ENCODE measurements around the gene SLC46A3. TPM values are rescaled to one million over a fixed set of nuclear protein-coding genes. Genes with fewer than 3 reads are reported as not detected.

SLC46A3 gene
- 10 to 100 TPM in 1 of 7 donors, 1 to 10 TPM in 6; 3.3 to 16.1 (median 6.8) TPM for total RNA-seq
- polyA plus RNA-seq = 10 to 100 TPM in 1 of 2 donors, 1 to 10 TPM in 1; 5.2 to 44.9 TPM
- long read RNA-seq, donor 1, partial matches to known transcripts = 0 of 8 reads
- long read RNA-seq, donor 1, other reads (novel, unspliced or antisense) = 0 of 8 reads
- long read RNA-seq, donor 2, partial matches to known transcripts = 0 of 3 reads
- long read RNA-seq, donor 2, other reads (novel, unspliced or antisense) = 0 of 3 reads
- long read RNA-seq, donor 3, transcript SLC46A3-201 (6 exons, 3,173 nt) = major isoform, 10 of 17 reads
- long read RNA-seq, donor 3, partial matches to known transcripts = 0 of 17 reads
- long read RNA-seq, donor 3, other reads (novel, unspliced or antisense) = 7 of 17 reads

GRCh38 chr13:28718543-28719226 lies at the start of gene SLC46A3:
SLC46A3 (minus strand) TSS chr13:28718970; CDS start chr13:28717998, 972 bp downstream.
- DNase-seq = peak; percentile 98 to 99 (median 98)
- peak; percentile 31 for TF ChIP-seq POLR2A (IDR thresholded peaks at IDR 0.05)
- TF ChIP-seq EP300 (IDR thresholded peaks at IDR 0.05) = no peak
- TF ChIP-seq, protein P1, sequence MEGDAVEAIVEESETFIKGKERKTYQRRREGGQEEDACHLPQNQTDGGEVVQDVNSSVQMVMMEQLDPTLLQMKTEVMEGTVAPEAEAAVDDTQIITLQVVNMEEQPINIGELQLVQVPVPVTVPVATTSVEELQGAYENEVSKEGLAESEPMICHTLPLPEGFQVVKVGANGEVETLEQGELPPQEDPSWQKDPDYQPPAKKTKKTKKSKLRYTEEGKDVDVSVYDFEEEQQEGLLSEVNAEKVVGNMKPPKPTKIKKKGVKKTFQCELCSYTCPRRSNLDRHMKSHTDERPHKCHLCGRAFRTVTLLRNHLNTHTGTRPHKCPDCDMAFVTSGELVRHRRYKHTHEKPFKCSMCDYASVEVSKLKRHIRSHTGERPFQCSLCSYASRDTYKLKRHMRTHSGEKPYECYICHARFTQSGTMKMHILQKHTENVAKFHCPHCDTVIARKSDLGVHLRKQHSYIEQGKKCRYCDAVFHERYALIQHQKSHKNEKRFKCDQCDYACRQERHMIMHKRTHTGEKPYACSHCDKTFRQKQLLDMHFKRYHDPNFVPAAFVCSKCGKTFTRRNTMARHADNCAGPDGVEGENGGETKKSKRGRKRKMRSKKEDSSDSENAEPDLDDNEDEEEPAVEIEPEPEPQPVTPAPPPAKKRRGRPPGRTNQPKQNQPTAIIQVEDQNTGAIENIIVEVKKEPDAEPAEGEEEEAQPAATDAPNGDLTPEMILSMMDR (IDR thresholded peaks at IDR 0.05) = peak in 2 of 3 donors; percentile 15 to 18
- intact Hi-C loops (cut with DNase I) = no loop called here
- Histone ChIP-seq H3K4me3 (peak within 1 kb of the TSS; percentile 80), H3K27ac (peak within 1 kb of the TSS; percentile 46 to 78), H3K9me3 (no peaks in the 10 kb centered on the region), H3K4me1 (ENCODE audit: insufficient read depth) (no peaks in the 10 kb centered on the region), H3K36me3 (no peaks in the 10 kb centered on the region), H3K27me3 (no peaks in the 10 kb centered on the region)
- 0 to 1% (median 0%) methylated on average over 45 to 78 of the region's 78 CpGs for WGBS, 3 donors

- WGBS, 3 donors = 88 to 90% (median 90%) methylated on average over 4 of the region's 4 CpGs
- TF ChIP-seq EP300 (IDR thresholded peaks at IDR 0.05) = no peak
- TF ChIP-seq POLR2A (IDR thresholded peaks at IDR 0.05) = no peak
- TF ChIP-seq, protein P1 (IDR thresholded peaks at IDR 0.05) = no peak
- Histone ChIP-seq H3K4me1 (ENCODE audit: insufficient read depth) (no peaks in the 10 kb centered on the region), H3K4me3 (no peak overlapping the region), H3K36me3 (no peaks in the 10 kb centered on the region), H3K27ac (no peak overlapping the region), H3K9me3 (no peaks in the 10 kb centered on the region), H3K27me3 (no peaks in the 10 kb centered on the region)
- intact Hi-C loops (cut with DNase I) = no loop called here
- DNase-seq = no peak
These were observed 45.1 kb upstream of the SLC46A3 start for GRCh38 chr13:28763887-28764286.

- no peaks in the 10 kb centered on the region for H3K4me1 ChIP-seq (ENCODE audit: insufficient read depth)
- no peaks in the 10 kb centered on the region for H3K9me3 ChIP-seq
- TF ChIP-seq, protein P1 (IDR thresholded peaks at IDR 0.05) = no peak
- TF ChIP-seq POLR2A (IDR thresholded peaks at IDR 0.05) = no peak
- TF ChIP-seq EP300 (IDR thresholded peaks at IDR 0.05) = no peak
- 17 to 42% (median 19%) methylated on average over 4 of the region's 4 CpGs for WGBS, 3 donors
- no peaks in the 10 kb centered on the region for H3K36me3 ChIP-seq
- H3K27me3 ChIP-seq = no peaks in the 10 kb centered on the region
- no peak overlapping the region for H3K27ac ChIP-seq
- no peak overlapping the region for H3K4me3 ChIP-seq
- intact Hi-C loops (cut with DNase I) = no loop called here
- no peak for DNase-seq
These were observed 42.8 kb upstream of the SLC46A3 start for GRCh38 chr13:28761586-28761985.

DNA sequence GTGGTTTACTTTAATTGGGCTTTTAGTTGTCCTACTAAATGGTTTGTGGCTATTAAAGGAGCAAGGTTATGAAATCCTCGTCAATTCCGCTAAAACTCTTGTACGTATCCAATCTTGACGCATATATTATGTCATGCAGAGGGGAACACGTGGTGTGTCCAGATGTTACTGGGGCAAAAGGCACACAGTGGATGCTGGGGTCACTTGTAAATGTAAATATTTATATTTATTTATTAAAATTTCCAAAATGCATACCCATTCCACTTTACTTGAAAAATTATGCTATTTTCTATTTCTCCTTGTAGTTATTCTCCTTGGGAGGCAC lies 36.7 kb upstream of the SLC46A3 start:
- intact Hi-C loops (cut with DNase I) = no loop called here
- TF ChIP-seq POLR2A (IDR thresholded peaks at IDR 0.05) (no peak), EP300 (IDR thresholded peaks at IDR 0.05) (no peak)
- TF ChIP-seq, protein P1 (IDR thresholded peaks at IDR 0.05) = no peak
- Histone ChIP-seq H3K27me3 (no peaks in the 10 kb centered on the region), H3K27ac (no peak overlapping the region), H3K4me1 (ENCODE audit: insufficient read depth) (peaks cover 2% of the 10 kb centered on the region), H3K36me3 (no peaks in the 10 kb centered on the region), H3K9me3 (no peaks in the 10 kb centered on the region), H3K4me3 (no peak overlapping the region)
- DNase-seq = no peak
- WGBS, 3 donors = 27 to 48% (median 38%) methylated on average over 5 of the region's 5 CpGs
